ENCODE results near the gene NENF. TPM values are rescaled to one million over a fixed set of nuclear protein-coding genes. Genes with fewer than 3 reads are reported as not detected.

NENF gene
- total and polyA plus RNA-seq, 4 donors: 6.6 to 44.3 (median 16.0) TPM

DNA sequence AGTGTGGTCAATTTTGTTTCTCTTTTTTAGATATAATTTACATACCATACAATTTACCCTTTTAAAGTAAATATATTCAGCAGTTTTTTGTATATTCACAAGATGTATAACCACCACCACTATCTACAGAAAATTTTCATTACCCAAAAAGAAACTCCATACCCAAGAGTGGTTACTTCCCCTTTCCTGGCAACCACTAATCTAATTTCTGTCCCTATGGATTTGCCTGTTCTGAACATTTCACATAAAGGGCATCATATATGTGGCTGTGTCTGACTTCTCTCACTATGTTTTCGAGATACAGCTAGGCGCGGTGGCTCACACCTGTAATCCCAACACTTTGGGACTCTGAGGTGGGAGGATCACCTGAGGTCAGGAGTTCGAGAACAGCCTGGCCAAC is 31.7 kb upstream of the NENF start:
- Histone ChIP-seq H3K36me3 (ENCODE audit: control insufficient read depth in 4 of 4, insufficient read depth in 3 of 4, low read depth in 1 of 4, low read length in 3 of 4) (peaks cover 0 to 1% (median 0%) of the 10 kb centered on the region in 4 donors), H3K4me1 (ENCODE audit: control insufficient read depth in 4 of 4, insufficient read depth in 4 of 4, low read length in 3 of 4) (no peaks in the 10 kb centered on the region), H3K27ac (ENCODE audit: low read depth in 1 of 2, low read length in 2 of 2) (no peak overlapping the region), H3K9me3 (ENCODE audit: control insufficient read depth in 4 of 4, low read length in 3 of 4) (peaks cover 0 to 2% (median under 1%) of the 10 kb centered on the region in 4 donors), H3K4me3 (ENCODE audit: low read depth in 1 of 3, low read length in 3 of 3) (no peak overlapping the region), H3K27me3 (ENCODE audit: control insufficient read depth in 4 of 4, insufficient read depth in 4 of 4, low read length in 3 of 4) (no peaks in the 10 kb centered on the region), H3K9ac (ENCODE audit: low read depth in 1 of 2, low read length in 2 of 2) (no peak overlapping the region)
- no peak for TF ChIP-seq GABPA (IDR thresholded peaks at IDR 0.05 in 1 of 2, conservative IDR thresholded peaks at IDR 0.05 in 1 of 2)
- DNase-seq (ENCODE audit: low spot score): no peak
- WGBS: 98% methylated on average over 4 of the region's 4 CpGs

DNA sequence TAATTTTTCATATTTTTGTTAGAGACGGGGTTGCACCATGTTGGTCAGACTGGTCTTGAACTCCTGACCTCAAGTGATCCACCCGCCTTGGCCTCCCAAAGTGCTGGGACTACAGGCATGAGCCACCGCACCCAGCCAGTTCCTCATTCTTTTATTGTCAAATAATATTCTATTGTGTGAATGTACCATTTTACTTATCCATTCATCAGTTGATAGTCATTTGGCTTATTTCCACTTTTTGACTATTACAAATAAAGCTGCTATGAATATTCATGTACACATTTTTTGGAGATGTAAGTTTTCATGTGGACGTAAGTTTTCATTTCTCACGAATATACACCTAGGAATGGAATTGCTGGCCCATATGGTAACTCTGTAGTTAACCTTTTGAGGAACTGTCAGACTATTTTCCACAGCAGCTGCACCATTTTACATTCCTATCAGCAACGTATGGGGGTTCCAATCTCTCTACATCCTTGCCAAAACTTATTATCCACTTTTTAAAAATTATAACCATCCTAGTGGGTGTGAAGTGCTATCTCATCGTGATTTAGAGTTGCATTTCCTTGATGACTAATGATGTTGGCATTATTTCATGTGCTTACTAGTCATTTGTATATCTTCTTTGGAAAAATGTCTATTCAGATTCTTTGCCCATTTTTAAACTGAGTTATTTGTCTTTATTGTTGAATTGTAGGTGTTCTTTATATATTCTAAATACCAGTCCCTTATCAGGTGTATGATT is 30.7 kb upstream of the NENF start:
- no peak overlapping the region for H3K9ac ChIP-seq (ENCODE audit: low read depth in 1 of 2, low read length in 2 of 2)
- DNase-seq (ENCODE audit: low spot score): no peak
- H3K27ac ChIP-seq (ENCODE audit: low read depth in 1 of 2, low read length in 2 of 2): no peak overlapping the region
- H3K27me3 ChIP-seq (ENCODE audit: control insufficient read depth in 4 of 4, insufficient read depth in 4 of 4, low read length in 3 of 4): no peaks in the 10 kb centered on the region
- 88% methylated on average over 7 of the region's 7 CpGs for WGBS
- no peak overlapping the region for H3K4me3 ChIP-seq (ENCODE audit: low read depth in 1 of 3, low read length in 3 of 3)
- no peaks in the 10 kb centered on the region for H3K4me1 ChIP-seq (ENCODE audit: control insufficient read depth in 4 of 4, insufficient read depth in 4 of 4, low read length in 3 of 4)
- H3K36me3 ChIP-seq (ENCODE audit: control insufficient read depth in 4 of 4, insufficient read depth in 3 of 4, low read depth in 1 of 4, low read length in 3 of 4): peaks cover 0 to 1% (median 0%) of the 10 kb centered on the region in 4 donors
- H3K9me3 ChIP-seq (ENCODE audit: control insufficient read depth in 4 of 4, low read length in 3 of 4): peaks cover 0 to 2% (median under 1%) of the 10 kb centered on the region in 4 donors
- TF ChIP-seq, protein P1, sequence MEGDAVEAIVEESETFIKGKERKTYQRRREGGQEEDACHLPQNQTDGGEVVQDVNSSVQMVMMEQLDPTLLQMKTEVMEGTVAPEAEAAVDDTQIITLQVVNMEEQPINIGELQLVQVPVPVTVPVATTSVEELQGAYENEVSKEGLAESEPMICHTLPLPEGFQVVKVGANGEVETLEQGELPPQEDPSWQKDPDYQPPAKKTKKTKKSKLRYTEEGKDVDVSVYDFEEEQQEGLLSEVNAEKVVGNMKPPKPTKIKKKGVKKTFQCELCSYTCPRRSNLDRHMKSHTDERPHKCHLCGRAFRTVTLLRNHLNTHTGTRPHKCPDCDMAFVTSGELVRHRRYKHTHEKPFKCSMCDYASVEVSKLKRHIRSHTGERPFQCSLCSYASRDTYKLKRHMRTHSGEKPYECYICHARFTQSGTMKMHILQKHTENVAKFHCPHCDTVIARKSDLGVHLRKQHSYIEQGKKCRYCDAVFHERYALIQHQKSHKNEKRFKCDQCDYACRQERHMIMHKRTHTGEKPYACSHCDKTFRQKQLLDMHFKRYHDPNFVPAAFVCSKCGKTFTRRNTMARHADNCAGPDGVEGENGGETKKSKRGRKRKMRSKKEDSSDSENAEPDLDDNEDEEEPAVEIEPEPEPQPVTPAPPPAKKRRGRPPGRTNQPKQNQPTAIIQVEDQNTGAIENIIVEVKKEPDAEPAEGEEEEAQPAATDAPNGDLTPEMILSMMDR (IDR thresholded peaks at IDR 0.05; ENCODE audit: low read depth, low read length, missing input control): no peak
- TF ChIP-seq, protein P2, sequence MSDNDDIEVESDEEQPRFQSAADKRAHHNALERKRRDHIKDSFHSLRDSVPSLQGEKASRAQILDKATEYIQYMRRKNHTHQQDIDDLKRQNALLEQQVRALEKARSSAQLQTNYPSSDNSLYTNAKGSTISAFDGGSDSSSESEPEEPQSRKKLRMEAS (IDR thresholded peaks at IDR 0.05): no peak
- no peak for TF ChIP-seq GABPA (IDR thresholded peaks at IDR 0.05 in 1 of 2, conservative IDR thresholded peaks at IDR 0.05 in 1 of 2)
- TF ChIP-seq NR2F2 (IDR thresholded peaks at IDR 0.05): no peak
- no peak for TF ChIP-seq FOXA2 (IDR thresholded peaks at IDR 0.05)
- no peak for TF ChIP-seq RAD21 (IDR thresholded peaks at IDR 0.05)

DNA sequence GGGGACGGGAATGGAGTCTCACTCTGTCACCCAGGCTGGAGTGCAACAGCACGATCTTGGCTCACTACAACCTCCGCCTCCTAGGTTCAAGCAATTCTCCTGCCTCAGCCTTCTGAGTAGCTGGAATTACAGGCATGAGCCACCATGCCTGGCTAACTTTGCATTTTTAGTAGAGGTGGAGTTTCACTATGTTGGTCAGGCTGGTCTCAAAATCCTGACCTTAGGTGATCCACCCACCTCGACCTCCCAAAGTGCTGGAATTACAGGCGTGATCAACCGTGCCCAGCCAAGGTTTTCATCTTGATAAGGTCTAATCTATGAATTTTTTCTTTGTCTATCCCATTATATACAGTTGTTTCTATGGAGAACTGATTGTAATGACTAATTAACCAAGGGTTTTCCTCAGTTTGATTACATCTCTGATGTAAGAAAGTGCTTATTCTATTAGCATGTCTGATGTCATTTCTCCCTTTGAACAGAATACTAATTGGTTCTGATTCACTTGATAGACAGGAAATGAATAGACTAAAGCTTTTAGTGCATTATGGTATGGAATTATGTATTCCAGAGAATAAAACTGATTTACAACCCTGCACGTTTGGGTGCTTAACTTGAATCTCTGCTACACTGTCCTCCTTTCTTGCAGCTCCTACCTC is 29.9 kb upstream of the NENF start:
- Histone ChIP-seq H3K9me3 (ENCODE audit: control insufficient read depth in 4 of 4, low read length in 3 of 4) (no peaks in the 10 kb centered on the region), H3K4me3 (ENCODE audit: low read depth in 1 of 3, low read length in 3 of 3) (no peak overlapping the region), H3K9ac (ENCODE audit: low read depth in 1 of 2, low read length in 2 of 2) (no peak overlapping the region), H3K36me3 (ENCODE audit: control insufficient read depth in 4 of 4, insufficient read depth in 3 of 4, low read depth in 1 of 4, low read length in 3 of 4) (peaks cover 0 to 1% (median 0%) of the 10 kb centered on the region in 4 donors), H3K27me3 (ENCODE audit: control insufficient read depth in 4 of 4, insufficient read depth in 4 of 4, low read length in 3 of 4) (no peaks in the 10 kb centered on the region), H3K4me1 (ENCODE audit: control insufficient read depth in 4 of 4, insufficient read depth in 4 of 4, low read length in 3 of 4) (no peaks in the 10 kb centered on the region), H3K27ac (ENCODE audit: low read depth in 1 of 2, low read length in 2 of 2) (no peak overlapping the region)
- 97% methylated on average over 7 of the region's 7 CpGs for WGBS
- TF ChIP-seq HNF4A (conservative IDR thresholded peaks at IDR 0.05) (no peak), RXRA (IDR thresholded peaks at IDR 0.05) (no peak)
- TF ChIP-seq, protein P3, sequence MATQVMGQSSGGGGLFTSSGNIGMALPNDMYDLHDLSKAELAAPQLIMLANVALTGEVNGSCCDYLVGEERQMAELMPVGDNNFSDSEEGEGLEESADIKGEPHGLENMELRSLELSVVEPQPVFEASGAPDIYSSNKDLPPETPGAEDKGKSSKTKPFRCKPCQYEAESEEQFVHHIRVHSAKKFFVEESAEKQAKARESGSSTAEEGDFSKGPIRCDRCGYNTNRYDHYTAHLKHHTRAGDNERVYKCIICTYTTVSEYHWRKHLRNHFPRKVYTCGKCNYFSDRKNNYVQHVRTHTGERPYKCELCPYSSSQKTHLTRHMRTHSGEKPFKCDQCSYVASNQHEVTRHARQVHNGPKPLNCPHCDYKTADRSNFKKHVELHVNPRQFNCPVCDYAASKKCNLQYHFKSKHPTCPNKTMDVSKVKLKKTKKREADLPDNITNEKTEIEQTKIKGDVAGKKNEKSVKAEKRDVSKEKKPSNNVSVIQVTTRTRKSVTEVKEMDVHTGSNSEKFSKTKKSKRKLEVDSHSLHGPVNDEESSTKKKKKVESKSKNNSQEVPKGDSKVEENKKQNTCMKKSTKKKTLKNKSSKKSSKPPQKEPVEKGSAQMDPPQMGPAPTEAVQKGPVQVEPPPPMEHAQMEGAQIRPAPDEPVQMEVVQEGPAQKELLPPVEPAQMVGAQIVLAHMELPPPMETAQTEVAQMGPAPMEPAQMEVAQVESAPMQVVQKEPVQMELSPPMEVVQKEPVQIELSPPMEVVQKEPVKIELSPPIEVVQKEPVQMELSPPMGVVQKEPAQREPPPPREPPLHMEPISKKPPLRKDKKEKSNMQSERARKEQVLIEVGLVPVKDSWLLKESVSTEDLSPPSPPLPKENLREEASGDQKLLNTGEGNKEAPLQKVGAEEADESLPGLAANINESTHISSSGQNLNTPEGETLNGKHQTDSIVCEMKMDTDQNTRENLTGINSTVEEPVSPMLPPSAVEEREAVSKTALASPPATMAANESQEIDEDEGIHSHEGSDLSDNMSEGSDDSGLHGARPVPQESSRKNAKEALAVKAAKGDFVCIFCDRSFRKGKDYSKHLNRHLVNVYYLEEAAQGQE (IDR thresholded peaks at IDR 0.05): no peak
- TF ChIP-seq, protein P1 (IDR thresholded peaks at IDR 0.05; ENCODE audit: low read depth, low read length, missing input control): no peak
- TF ChIP-seq, protein P4, sequence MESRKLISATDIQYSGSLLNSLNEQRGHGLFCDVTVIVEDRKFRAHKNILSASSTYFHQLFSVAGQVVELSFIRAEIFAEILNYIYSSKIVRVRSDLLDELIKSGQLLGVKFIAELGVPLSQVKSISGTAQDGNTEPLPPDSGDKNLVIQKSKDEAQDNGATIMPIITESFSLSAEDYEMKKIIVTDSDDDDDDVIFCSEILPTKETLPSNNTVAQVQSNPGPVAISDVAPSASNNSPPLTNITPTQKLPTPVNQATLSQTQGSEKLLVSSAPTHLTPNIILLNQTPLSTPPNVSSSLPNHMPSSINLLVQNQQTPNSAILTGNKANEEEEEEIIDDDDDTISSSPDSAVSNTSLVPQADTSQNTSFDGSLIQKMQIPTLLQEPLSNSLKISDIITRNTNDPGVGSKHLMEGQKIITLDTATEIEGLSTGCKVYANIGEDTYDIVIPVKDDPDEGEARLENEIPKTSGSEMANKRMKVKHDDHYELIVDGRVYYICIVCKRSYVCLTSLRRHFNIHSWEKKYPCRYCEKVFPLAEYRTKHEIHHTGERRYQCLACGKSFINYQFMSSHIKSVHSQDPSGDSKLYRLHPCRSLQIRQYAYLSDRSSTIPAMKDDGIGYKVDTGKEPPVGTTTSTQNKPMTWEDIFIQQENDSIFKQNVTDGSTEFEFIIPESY (IDR thresholded peaks at IDR 0.05): no peak
- TF ChIP-seq, protein P2 (IDR thresholded peaks at IDR 0.05): no peak
- DNase-seq (ENCODE audit: low spot score): no peak
